GM18951 (cell line): ENCODE results near the gene LRRC61.
"Not testable (repeated sequence)": the region's sequence is repeated elsewhere in the genome, so short reads cannot be mapped to it uniquely, and the experiment has no call there.

Experiments used
- POLR2A ChIP-seq: IDR thresholded peaks from 4 replicates; pipeline ENCODE4 v1.6.1; 2011; ENCODE audit warnings: mild to moderate bottlenecking; ENCODE audit not compliant: insufficient read length, insufficient read depth; ENCODE audit errors: extremely low read depth
- in situ Hi-C: fragments of 300-500 bp; cut with MboI; formaldehyde crosslinking; loops from one replicate; pipeline ENCODE4 v1.12.0; 2022; ENCODE audit warnings: low sequenced_read_pairs, mixed read lengths, inconsistent platforms; ENCODE audit not compliant: unreplicated experiment

The LRRC61 gene

DNA sequence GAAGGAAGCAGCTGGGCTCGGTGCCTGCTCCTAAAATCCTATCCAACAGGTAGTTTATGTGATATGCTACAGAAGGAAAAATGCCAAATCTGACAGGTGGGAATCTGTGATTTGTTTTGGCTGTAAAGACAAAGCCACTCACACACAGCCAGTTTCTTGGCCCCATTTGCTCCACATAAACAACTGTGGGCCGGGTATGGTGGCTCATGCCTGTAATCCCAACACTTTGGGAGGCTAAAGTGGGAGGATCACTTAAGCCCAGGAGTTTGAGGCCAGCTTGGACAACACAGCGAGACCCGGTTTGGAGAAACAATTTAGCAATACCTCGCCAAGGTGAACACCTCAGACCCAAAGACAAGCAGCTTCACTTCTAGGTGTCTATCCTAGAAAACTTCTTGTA, 16.8 kb upstream of the LRRC61 start:
- in situ Hi-C loops, result not testable (repeated sequence)

DNA sequence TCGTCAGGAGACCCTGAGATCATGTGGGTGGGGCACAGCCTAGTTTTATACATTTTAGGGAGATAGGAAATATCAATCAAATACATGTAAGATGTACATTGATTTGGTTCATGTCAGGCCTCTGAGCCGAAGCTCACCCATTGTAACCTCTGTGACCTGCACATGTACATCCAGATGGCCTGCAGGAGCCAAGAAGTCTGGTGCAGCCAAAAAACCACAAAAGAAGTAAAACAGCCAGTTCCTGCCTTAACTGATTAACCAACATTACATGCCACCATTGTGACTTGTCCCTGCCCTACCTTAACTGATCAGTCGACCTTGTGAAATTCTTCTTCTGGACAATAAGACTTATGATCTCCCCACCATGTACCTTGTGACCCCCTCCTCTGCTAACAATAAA, 16.0 kb upstream of the LRRC61 start:
- in situ Hi-C loops, result no loop called here
- no peak for TF ChIP-seq POLR2A

DNA sequence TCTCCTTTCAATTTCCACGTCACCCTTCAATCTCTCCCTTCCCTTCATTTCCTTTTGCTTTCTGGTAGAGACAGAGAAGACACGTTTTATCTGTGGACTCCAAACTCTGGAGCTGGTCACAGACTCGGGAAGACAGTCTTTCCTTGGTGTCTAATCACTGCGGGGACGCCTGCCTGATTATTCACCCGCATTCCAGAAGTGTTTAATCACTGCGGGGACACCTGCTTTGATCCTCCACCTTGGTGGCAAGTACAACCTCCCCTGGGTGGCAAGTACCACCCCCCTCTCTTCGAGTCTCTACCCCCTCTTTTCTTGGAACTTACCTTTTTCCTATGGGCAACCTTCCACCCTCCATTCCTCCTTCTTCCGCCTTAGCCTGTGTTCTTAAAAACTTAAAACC, 15.3 kb upstream of the LRRC61 start:
- TF ChIP-seq POLR2A, result no peak
- in situ Hi-C loops, result no loop called here

DNA sequence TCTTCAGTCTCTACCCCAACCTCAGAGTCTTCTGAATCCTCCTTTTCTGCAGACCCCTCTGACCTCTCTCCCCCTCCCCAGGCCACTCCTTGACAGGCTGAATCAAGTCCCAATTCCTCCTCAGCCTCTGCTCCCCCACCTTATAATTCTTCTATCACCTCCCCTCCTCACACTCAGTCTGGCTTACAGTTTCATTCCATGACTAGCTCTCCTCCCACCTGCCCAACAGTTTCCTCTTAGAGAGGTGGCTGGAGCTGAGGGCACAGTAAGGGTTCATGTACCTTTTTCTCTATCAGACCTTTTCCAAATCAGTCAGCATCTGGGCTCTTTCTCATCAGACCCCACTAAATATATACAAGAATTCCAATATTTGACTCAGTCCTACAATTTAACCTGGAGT, 14.6 kb upstream of the LRRC61 start:
- in situ Hi-C loops, result no loop called here
- TF ChIP-seq POLR2A, result no peak

DNA sequence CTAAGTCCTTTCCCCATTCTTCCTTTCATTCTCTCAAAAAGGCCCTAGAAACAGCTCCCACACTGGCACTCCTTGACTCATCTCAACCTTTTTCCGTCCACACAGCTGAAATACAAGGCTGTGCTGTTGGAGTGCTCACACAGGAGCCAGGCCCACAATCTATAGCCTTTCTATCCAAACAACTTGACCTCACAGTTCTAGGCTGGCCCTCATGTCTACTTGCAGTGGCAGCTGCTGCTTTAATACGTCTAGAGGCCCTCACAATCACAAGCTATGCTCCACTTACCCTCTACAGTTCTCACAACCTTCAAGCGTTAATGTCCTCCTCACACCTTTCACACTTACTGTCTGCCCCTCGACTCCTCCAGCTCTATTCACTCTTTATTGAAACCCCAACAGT, 12.0 kb upstream of the LRRC61 start:
- TF ChIP-seq POLR2A, result no peak
- in situ Hi-C loops, result no loop called here

DNA sequence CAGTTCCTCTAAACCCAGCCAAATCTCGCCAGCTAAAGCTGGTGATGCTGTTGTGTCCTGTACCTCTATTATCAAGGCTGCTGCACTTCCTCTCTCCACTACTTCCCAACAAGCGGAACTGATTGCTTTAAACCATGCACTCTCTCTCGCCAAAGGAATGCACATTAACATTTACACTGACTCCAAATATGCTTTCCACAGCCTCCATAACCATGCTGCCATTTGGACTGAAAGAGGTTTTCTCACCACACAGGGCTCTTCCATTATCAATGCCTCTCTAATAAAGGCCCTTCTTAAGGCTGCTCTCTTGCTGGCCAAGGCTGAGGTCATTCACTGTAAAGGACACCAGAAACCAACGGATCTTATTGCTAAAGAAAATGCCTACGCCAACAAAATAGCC, 11.4 kb upstream of the LRRC61 start:
- in situ Hi-C loops, result no loop called here
- no peak for TF ChIP-seq POLR2A

DNA sequence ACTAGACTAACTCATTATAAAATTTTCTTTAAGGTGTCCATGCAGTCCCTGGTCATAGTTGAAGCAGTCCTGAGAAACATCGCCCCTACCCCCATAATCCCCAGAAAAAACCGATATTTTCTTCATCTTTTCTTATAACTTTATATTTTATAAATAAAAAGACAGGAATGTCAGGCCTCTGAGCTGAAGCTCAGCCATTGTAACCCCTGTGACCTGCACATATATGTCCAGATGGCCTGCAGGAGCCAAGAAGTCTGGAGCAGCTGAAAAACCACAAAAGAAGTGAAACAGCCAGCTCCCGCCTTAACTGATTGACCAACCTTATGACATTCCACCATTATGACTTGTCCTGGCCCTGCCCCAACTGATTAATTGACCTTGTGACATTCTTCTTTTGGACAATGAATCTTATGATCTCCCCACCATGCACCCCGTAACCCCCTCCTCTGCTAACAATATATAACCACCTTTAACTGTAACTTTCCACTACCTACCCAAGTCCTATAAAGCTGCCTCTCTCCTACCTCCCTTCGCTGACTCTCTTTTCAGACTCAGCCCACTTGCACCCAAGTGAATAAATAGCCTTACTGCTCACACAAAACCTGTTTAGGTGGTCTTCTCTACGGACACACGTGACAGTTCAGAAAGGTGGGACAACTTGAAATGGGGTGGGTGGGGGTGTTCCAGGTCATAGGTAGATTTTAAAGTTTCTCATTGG, 10.3 kb upstream of the LRRC61 start:
- in situ Hi-C loops, result not testable (repeated sequence)

DNA sequence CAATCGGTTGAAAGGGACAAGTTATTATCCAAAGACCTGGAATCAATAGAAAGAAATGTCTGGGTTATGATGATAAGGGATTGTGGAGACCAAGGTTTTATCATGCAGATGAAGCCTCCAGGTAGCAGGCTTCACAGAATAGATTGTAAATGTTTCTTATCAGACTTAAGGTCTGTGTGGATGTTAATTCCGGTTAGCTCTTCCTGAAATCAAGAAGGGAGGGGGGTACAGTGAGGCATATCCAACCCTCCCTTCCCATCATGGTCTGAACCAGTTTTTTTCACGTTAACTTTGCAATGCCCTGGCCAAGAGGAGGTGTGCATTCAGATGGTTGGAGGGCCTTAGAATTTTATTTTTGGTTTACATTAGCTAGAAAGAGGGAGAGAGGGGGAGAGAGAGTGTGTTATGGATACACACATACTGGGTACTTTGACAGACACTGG, 9.8 kb upstream of the LRRC61 start:
- TF ChIP-seq POLR2A, result no peak
- in situ Hi-C loops, result no loop called here

DNA sequence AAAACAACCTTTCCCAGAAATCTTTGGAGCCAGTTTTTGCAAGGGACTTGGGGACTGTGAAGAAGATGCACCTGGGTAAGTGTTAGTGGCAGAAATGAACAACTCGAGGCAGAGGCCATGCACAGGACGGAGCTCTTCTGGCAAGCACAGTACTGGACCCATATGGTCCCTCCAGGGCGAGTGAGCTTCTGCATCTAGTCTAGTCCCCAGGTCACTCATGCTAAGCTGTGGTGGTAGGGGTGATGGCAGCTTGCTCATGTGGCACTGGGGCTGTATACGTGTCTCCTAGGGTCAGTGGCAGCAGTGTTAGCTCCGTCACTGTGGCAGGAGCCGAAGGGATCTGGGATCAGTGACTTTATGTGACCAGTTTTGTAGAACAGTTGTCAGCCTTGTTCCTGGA, 9.3 kb upstream of the LRRC61 start:
- in situ Hi-C loops, result no loop called here
- no peak for TF ChIP-seq POLR2A

DNA sequence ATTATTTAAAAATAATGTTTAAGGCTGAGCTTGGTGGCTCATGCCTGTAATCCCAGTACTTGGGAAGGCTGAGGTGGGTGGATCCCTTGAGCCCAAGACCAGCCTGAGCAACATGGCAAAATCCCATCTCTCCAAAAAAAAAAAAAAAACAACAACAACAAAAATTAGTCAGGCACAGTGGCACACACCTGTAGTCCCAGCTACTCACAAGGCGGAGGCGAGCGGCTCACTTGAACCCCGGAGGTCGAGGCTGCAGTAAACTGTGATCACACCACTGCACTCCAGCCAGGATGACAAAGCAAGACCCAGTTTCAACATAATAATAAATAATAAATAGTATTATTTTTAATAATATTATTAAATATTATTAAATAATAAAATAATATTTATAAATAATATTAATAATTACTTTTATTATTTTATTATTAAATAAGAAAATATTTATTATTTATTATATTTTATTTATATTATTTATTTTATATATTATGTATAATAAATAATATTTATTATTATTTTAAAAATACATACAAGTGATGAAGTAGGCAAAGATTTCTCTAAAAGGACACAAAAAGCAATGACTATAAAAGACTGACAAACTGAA, 8.4 kb upstream of the LRRC61 start:
- in situ Hi-C loops, result no loop called here
- TF ChIP-seq POLR2A, result no peak

DNA sequence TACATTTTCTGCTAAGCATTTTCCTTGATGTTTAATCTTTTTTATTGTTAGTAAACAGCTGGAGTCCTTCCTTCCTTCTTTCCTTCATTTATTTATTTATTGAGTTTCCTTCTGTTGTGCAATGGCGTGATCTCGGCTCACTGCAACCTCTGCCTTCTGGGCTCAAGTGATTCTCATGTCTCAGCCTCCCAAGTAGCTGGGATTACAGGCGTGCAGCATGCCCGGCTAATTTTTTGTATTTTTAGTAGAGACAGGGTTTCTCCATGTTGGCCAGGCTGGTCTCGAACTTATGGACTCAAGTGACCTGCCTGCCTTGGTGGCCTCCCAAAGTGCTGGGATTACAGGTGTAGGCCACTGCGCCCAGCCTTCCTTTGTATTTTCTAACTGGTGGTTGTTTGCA, 6.2 kb upstream of the LRRC61 start:
- in situ Hi-C loops, result not testable (repeated sequence)

DNA sequence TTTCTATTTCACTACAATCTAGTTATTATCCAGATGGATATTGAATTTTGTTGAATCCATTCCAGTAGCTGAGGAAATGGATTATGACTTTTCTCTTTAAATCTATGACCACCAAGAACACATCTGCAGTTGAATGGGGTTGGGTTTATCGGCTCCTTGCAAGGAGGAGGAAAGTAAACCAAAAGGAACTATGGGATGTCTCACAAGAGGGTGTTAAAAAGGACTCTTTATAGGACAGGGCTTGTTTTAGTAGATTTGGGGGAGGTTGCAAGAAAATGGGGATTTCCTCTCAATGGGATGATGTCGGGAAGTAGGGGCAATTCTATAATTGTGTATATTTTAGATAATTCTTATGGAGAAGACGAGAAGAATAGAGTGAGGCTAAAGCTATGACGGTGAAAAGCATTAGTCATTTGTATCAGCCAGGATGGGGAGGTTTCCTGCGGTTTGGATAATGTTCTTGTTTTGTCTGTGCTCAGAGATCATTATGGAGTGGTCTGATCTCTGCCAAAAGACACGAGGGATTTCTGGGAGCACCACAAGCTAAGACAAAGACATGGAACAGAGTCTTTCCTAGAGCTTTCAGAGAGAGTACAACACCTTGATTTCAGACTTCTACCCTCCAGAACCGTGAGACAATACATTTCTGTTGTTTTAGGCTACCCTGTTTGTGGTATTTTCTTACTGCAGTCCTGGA, 5.3 kb upstream of the LRRC61 start:
- TF ChIP-seq POLR2A, result no peak
- in situ Hi-C loops, result no loop called here

DNA sequence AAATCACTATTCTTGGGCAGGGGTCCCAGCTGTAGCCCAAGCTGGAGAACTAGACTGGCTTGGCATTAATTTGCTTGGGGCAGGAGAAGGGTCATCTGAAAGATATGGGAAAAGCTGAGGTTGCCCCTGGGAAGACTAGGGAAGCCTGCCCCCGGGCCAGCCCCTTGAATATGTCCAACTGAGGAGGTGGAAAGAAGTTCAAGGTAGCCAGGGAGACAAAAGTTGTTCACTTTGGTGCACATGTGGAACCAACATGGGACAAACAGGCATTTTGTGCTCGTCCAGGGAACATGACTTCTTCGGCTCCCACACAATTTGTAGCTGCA, 1.4 kb upstream of the LRRC61 start:
- in situ Hi-C loops, result no loop called here
- TF ChIP-seq POLR2A, result no peak

DNA sequence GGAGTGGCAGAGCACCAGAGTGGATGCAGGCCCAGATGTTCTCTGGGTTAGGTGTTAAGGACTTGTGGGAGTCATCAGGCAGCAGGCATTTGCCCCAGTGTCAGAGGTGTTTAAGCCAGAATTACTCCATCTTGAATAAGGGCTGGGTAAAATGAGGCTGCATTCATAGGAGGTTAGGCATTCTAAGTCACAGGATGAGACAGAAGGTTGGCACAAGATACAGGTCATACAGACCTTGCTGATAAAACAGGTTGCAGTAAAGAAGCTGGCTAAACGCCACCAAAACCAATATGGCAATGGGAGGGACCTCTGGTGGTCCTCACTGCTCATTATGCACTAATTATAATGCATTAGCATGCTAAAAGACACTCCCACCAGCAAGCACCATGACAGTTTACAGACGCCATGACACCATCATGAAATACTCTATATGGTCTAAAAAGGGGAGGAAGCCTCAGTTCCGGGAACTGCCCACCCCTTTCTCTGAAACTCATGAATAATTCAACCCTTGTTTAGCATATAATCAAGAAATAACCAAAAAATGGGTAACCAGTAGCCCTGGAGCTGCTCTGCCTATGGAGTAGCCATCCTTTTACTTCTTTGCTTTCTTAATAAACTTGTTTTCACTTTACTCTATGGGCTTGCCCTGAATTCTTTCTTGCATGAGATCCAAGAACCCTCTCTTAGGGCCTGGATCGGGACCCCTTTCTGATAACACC, 882 bp upstream of the LRRC61 start:
- in situ Hi-C loops, result no loop called here
- TF ChIP-seq POLR2A, result no peak
